Heart left ventricle (tissue), 16 donors: ENCODE results near the gene AP2A1. TPM values are rescaled to one million over a fixed set of nuclear protein-coding genes. Genes with fewer than 3 reads are reported as not detected.

Experiments used
- ATAC-seq, 4 donors: fragments of 200-7000 bp; cut with Tn5 transposase; one replicate each; pipeline ENCODE4 v1.9.1; 2020 to 2022; ENCODE audit warnings: moderate library complexity in 4 of 4, mild to moderate bottlenecking in 3 of 4, moderate number of reproducible peaks in 1 of 4
- DNase-seq, 5 donors: peaks; one replicate each; pipeline ENCODE4 v3.0.0-alpha.2; 2020
- H3K27ac ChIP-seq, 12 donors: fragments of 200-600 bp; sonication (generic) in 4 of 12; one replicate each; pipeline versions ENCODE4 v1.5.0 to v1.8.0; 2016 to 2022; ENCODE audit warnings: mild to moderate bottlenecking in 2 of 12
- H3K27me3 ChIP-seq, 9 donors: fragments of 200-600 bp; sonication (generic) in 2 of 9; one replicate each; pipeline versions ENCODE4 v1.5.1 to v1.8.0; 2016 to 2022; ENCODE audit warnings: mild to moderate bottlenecking in 3 of 9
- H3K36me3 ChIP-seq, 9 donors: fragments of 200-600 bp; sonication (generic) in 2 of 9; one replicate each; pipeline versions ENCODE4 v1.5.0 to v1.8.0; 2018 to 2022; ENCODE audit warnings: mild to moderate bottlenecking in 2 of 9
- H3K4me1 ChIP-seq, 12 donors: fragments of 200-600 bp; sonication (generic) in 4 of 12; one replicate each; pipeline versions ENCODE4 v1.5.0 to v1.8.0; 2016 to 2022; ENCODE audit warnings: mild to moderate bottlenecking in 3 of 12
- H3K4me3 ChIP-seq, 12 donors: fragments of 200-600 bp; sonication (generic) in 4 of 12; one replicate each; pipeline versions ENCODE4 v1.5.0 to v1.8.0; 2017 to 2022; ENCODE audit warnings: mild to moderate bottlenecking in 9 of 12, moderate library complexity in 4 of 12
- H3K9me3 ChIP-seq, 12 donors: fragments of 200-600 bp; sonication (generic) in 4 of 12; one replicate each; pipeline versions ENCODE4 v1.5.0 to v1.8.0; 2016 to 2022; ENCODE audit warnings: mild to moderate bottlenecking in 1 of 12
- POLR2A ChIP-seq, 2 donors: fragments of 450-650 bp; IDR thresholded peaks; one replicate each; pipeline ENCODE4 v1.6.1; 2017; ENCODE audit warnings: antibody characterized with exemption in 2 of 2, mild to moderate bottlenecking in 2 of 2, moderate library complexity in 2 of 2
- WGBS, 4 donors: extraction: QIAGEN DNeasy Blood & Tissue Kit in 2 of 4; methylation state at CpG; one replicate each; pipeline versions ENCODE4 v1.1.5 to v1.1.7; 2013 to 2018; 5-methylcytosine and 5-hydroxymethylcytosine counted together
- intact Hi-C, 10 donors: fragments of 100-400 bp; cut with DNase I; formaldehyde crosslinking; loops; one replicate each; pipeline versions ENCODE4 v1.11.1 to v1.14.2; 2022
- microRNA-seq, 4 donors: library from miRNA; unstranded; fragments of <30 nt; microRNA quantifications; one replicate each; pipeline versions ENCODE4 to v1.2.0, GENCODE V29; 2017 to 2020
- polyA plus RNA-seq, 2 donors: library from polyadenylated mRNA; stranded (reverse); fragments of 200-250 nt; gene quantifications; one replicate each; pipeline ENCODE4 v1.2.3, GENCODE V29; 2013
- total RNA-seq, 9 donors: library from RNA; depleted of rRNA in 2 of 9; stranded (reverse); fragments of >200 nt in 2 of 9; fragmentation: NEBNext Ultra II Directional in 3 of 9; extraction: Animal tissue kit (Norgen Biotek cat#: 25700) in 3 of 9; gene quantifications; one replicate each; pipeline versions ENCODE4 v1.1.0 to v1.2.4, GENCODE V29; 2016 to 2023
- TF ChIP-seq, protein P1 (sequence below), 12 donors: fragments of 200-600 bp; sonication (generic) in 4 of 12; IDR thresholded peaks; one replicate each; pipeline versions ENCODE4 v1.5.0 to v1.8.0; 2018 to 2022; ENCODE audit warnings: antibody characterized with exemption in 12 of 12, mild to moderate bottlenecking in 5 of 12
- donor health status: ischemic (EF 13 %, LVEDD 7.1; RV severe dilation, severe dysfunction).
- donor health status: healthy with polysubstance abuse.
- donor health status: DM: no; HTN: yes; CAD: no.
- donor health status: DM: no; HTN: no; CAD: no.
- donor health status: ischemic (EF 25% LVEDD 6.9; RV normal size, moderate dysfunction).
- donor health status: ischemic (EF 25% LVEDD 5.7; RV mildly dilated, moderate dysfunction).
- donor health status: healthy.
- donor health status: DM: yes; HTN: yes; CAD: no.
- donor health status: ischemic (EF 35%, LVEDD 5.7; RV mildly dilated, moderate dysfunction).
- donor health status: nonischemic (EF 11% LVEDD 7.7; RV severe dilation, severe dysfunction).
- donor health status: DM: yes; HTN: yes; CAD: no.
- donor health status: PGD.
- donor health status: ischemic (EF 29% LVEDD 5.4; RV normal size, mild dysfunction).
- donor health status: nonischemic (EF 23%, LVEDD 6.1; RV moderate dilation, normal function).

AP2A1 gene
- total and polyA plus RNA-seq, 11 donors, result 33.4 to 152 (median 70.5) TPM

DNA sequence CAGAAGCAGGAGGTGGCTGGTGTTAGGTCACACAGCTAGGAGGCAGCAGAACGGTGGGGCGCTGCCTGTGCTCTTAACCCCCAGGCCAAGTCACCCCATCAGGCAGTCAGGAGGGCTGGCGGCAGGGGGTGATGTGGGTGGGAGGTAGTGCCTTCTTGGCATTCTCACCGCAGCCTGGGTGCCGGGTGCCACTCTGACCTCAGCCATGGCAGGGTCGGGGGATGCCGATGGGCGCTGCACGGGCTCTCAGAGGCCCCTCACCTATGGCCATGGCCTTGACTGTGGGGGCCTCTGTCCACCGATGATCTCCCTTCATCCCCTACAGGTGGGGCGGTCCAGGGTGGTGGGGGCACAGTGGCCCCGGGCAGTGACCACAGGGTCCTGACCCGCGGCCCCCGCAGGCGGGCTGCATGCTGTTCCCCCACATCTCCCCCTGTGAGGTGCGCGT is 89.8 kb downstream of the AP2A1 start:
- intact Hi-C loops, result loop anchor here in 2 of 10 donors (5.0 kb wide), 1 partner anchor 34 kb away; no protein-coding TSS in a partner anchor
- Histone ChIP-seq H3K36me3 (peaks cover 0 to 73% (median 68%) of the 10 kb centered on the region in 9 donors), H3K9me3 (no peaks in the 10 kb centered on the region), H3K4me3 (no peak overlapping the region), H3K27ac (no peak overlapping the region), H3K27me3 (no peaks in the 10 kb centered on the region), H3K4me1 (peaks cover 3 to 34% (median 21%) of the 10 kb centered on the region in 12 donors)
- DNase-seq, result no peak
- ATAC-seq, result peak in 1 of 4 donors; percentile 3
- TF ChIP-seq POLR2A (IDR thresholded peaks at IDR 0.05), result no peak
- TF ChIP-seq, protein P1, sequence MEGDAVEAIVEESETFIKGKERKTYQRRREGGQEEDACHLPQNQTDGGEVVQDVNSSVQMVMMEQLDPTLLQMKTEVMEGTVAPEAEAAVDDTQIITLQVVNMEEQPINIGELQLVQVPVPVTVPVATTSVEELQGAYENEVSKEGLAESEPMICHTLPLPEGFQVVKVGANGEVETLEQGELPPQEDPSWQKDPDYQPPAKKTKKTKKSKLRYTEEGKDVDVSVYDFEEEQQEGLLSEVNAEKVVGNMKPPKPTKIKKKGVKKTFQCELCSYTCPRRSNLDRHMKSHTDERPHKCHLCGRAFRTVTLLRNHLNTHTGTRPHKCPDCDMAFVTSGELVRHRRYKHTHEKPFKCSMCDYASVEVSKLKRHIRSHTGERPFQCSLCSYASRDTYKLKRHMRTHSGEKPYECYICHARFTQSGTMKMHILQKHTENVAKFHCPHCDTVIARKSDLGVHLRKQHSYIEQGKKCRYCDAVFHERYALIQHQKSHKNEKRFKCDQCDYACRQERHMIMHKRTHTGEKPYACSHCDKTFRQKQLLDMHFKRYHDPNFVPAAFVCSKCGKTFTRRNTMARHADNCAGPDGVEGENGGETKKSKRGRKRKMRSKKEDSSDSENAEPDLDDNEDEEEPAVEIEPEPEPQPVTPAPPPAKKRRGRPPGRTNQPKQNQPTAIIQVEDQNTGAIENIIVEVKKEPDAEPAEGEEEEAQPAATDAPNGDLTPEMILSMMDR (IDR thresholded peaks at IDR 0.05), result no peak
- 91 to 94% (median 92%) methylated on average over 6 to 18 of the region's 18 CpGs; no CpG with 5 or more reads in 1 of the 4 donors for WGBS, 4 donors

Small RNA genes within 50 kb of the gene (microRNA-seq; reads per million reads assigned to microRNA genes)
- 0 to 2.9 (median 0.48) reads per million in 4 donors for gene MIR4749
- gene MIR6799, result 0 to 3.5 (median 0.40) reads per million in 4 donors
- gene MIR6800, result 0 to 0.60 (median 0.03) reads per million in 4 donors

Other genes with a start within 250 kb of the AP2A1 start
- 10 to 100 TPM in 4 of 9 donors, 1 to 10 TPM in 5; 3.8 to 50.8 (median 9.6) TPM for gene RCN3, start 239.0 kb upstream of the AP2A1 start, total RNA-seq
- gene RCN3, start 239.0 kb upstream of the AP2A1 start, polyA plus RNA-seq, result 10 to 100 TPM; 16.3 to 16.8 TPM
- gene NOSIP, start 186.4 kb upstream of the AP2A1 start, total RNA-seq, result 10 to 100 TPM; 37.3 to 67.2 (median 46.3) TPM
- 10 to 100 TPM; 65.5 to 91.3 TPM for gene NOSIP, start 186.4 kb upstream of the AP2A1 start, polyA plus RNA-seq
- gene PRRG2, start 185.7 kb upstream of the AP2A1 start, total RNA-seq, result 1 to 10 TPM in 4 of 9 donors, under 1 TPM in 4, not detected in 1; 0.27 to 1.5 (median 0.88) TPM
- gene PRRG2, start 185.7 kb upstream of the AP2A1 start, polyA plus RNA-seq, result 1 to 10 TPM in 1 of 2 donors, under 1 TPM in 1; 0.53 to 3.2 TPM
- gene PRR12, start 175.8 kb upstream of the AP2A1 start, total RNA-seq, result 10 to 100 TPM; 10.9 to 20.0 (median 15.5) TPM
- gene PRR12, start 175.8 kb upstream of the AP2A1 start, polyA plus RNA-seq, result 10 to 100 TPM in 1 of 2 donors, 1 to 10 TPM in 1; 8.0 to 13.6 TPM
- 100 to 1,000 TPM in 7 of 9 donors, 10 to 100 TPM in 2; 64.4 to 149 (median 110) TPM for gene RRAS, start 126.9 kb upstream of the AP2A1 start, total RNA-seq
- gene RRAS, start 126.9 kb upstream of the AP2A1 start, polyA plus RNA-seq, result 100 to 1,000 TPM; 133 to 177 TPM
- gene SCAF1, start 124.8 kb upstream of the AP2A1 start, total RNA-seq, result 10 to 100 TPM; 24.5 to 52.8 (median 46.3) TPM
- 10 to 100 TPM; 26.9 to 28.2 TPM for gene SCAF1, start 124.8 kb upstream of the AP2A1 start, polyA plus RNA-seq
- gene IRF3, start 101.1 kb upstream of the AP2A1 start, total RNA-seq, result 10 to 100 TPM; 23.1 to 55.7 (median 30.5) TPM
- gene IRF3, start 101.1 kb upstream of the AP2A1 start, polyA plus RNA-seq, result 10 to 100 TPM; 35.1 to 68.0 TPM
- gene BCL2L12, start 101.1 kb upstream of the AP2A1 start, total RNA-seq, result 10 to 100 TPM in 5 of 9 donors, 1 to 10 TPM in 4; 5.9 to 15.9 (median 10.0) TPM
- 10 to 100 TPM; 14.2 to 18.6 TPM for gene BCL2L12, start 101.1 kb upstream of the AP2A1 start, polyA plus RNA-seq
- gene PRMT1, start 89.7 kb upstream of the AP2A1 start, total RNA-seq, result 100 to 1,000 TPM; 106 to 170 (median 124) TPM
- gene PRMT1, start 89.7 kb upstream of the AP2A1 start, polyA plus RNA-seq, result 100 to 1,000 TPM; 113 to 283 TPM
- gene ADM5, start 77.4 kb upstream of the AP2A1 start, total RNA-seq, result 1 to 10 TPM in 1 of 9 donors, under 1 TPM in 7, not detected in 1; 0.14 to 1.6 (median 0.48) TPM
- under 1 TPM; 0.58 to 0.76 TPM for gene ADM5, start 77.4 kb upstream of the AP2A1 start, polyA plus RNA-seq
- gene CPT1C, start 75.9 kb upstream of the AP2A1 start, total RNA-seq, result 1 to 10 TPM in 8 of 9 donors, under 1 TPM in 1; 1.00 to 6.0 (median 2.2) TPM
- 1 to 10 TPM; 3.0 to 3.1 TPM for gene CPT1C, start 75.9 kb upstream of the AP2A1 start, polyA plus RNA-seq
- gene TSKS, start 3.7 kb upstream of the AP2A1 start, total RNA-seq, result under 1 TPM in 6 of 9 donors, not detected in 3; 0.23 to 0.77 (median 0.34) TPM
- gene TSKS, start 3.7 kb upstream of the AP2A1 start, polyA plus RNA-seq, result under 1 TPM; 0.49 to 0.72 TPM
- gene FUZ, start 46.3 kb downstream of the AP2A1 start, total RNA-seq, result 10 to 100 TPM; 12.7 to 29.1 (median 16.2) TPM
- gene FUZ, start 46.3 kb downstream of the AP2A1 start, polyA plus RNA-seq, result 10 to 100 TPM; 14.3 to 24.3 TPM
- gene MED25, start 51.3 kb downstream of the AP2A1 start, total RNA-seq, result 100 to 1,000 TPM in 1 of 9 donors, 10 to 100 TPM in 8; 45.8 to 119 (median 54.7) TPM
- 10 to 100 TPM; 44.1 to 60.2 TPM for gene MED25, start 51.3 kb downstream of the AP2A1 start, polyA plus RNA-seq
- gene PTOV1, start 84.2 kb downstream of the AP2A1 start, total RNA-seq, result 100 to 1,000 TPM in 1 of 9 donors, 10 to 100 TPM in 8; 70.9 to 109 (median 91.5) TPM
- 100 to 1,000 TPM in 1 of 2 donors, 10 to 100 TPM in 1; 85.9 to 135 TPM for gene PTOV1, start 84.2 kb downstream of the AP2A1 start, polyA plus RNA-seq
- gene PNKP, start 100.6 kb downstream of the AP2A1 start, total RNA-seq, result 10 to 100 TPM; 26.6 to 57.0 (median 36.8) TPM
- gene PNKP, start 100.6 kb downstream of the AP2A1 start, polyA plus RNA-seq, result 10 to 100 TPM; 32.7 to 54.7 TPM
- 10 to 100 TPM; 25.3 to 46.0 (median 31.2) TPM for gene AKT1S1, start 110.4 kb downstream of the AP2A1 start, total RNA-seq
- gene AKT1S1, start 110.4 kb downstream of the AP2A1 start, polyA plus RNA-seq, result 10 to 100 TPM; 41.9 to 55.1 TPM
- 10 to 100 TPM; 30.1 to 54.8 (median 39.8) TPM for gene TBC1D17, start 110.7 kb downstream of the AP2A1 start, total RNA-seq
- 10 to 100 TPM; 30.7 to 35.9 TPM for gene TBC1D17, start 110.7 kb downstream of the AP2A1 start, polyA plus RNA-seq
- gene IL4I1, start 129.9 kb downstream of the AP2A1 start, total RNA-seq, result 10 to 100 TPM in 2 of 9 donors, under 1 TPM in 4, not detected in 3; 0.27 to 21.6 (median 0.64) TPM
- gene IL4I1, start 129.9 kb downstream of the AP2A1 start, polyA plus RNA-seq, result under 1 TPM in 1 of 2 donors, not detected in 1; 0.30 TPM
- 10 to 100 TPM in 2 of 9 donors, 1 to 10 TPM in 7; 3.9 to 33.0 (median 8.2) TPM for gene ATF5, start 162.2 kb downstream of the AP2A1 start, total RNA-seq
- 10 to 100 TPM; 16.0 to 30.5 TPM for gene ATF5, start 162.2 kb downstream of the AP2A1 start, polyA plus RNA-seq
- gene NUP62, start 162.5 kb downstream of the AP2A1 start, total RNA-seq, result 10 to 100 TPM; 24.6 to 61.9 (median 33.3) TPM
- gene NUP62, start 162.5 kb downstream of the AP2A1 start, polyA plus RNA-seq, result 10 to 100 TPM; 14.0 to 30.3 TPM
- 1 to 10 TPM in 5 of 9 donors, under 1 TPM in 2, not detected in 2; 0.37 to 3.0 (median 1.2) TPM for gene SIGLEC11, start 194.2 kb downstream of the AP2A1 start, total RNA-seq
- gene SIGLEC11, start 194.2 kb downstream of the AP2A1 start, polyA plus RNA-seq, result under 1 TPM; 0.22 to 0.80 TPM